Uterus (tissue), 4 donors: ENCODE measurements around the gene SZT2. TPM values are rescaled to one million over a fixed set of nuclear protein-coding genes. Genes with fewer than 3 reads are reported as not detected.
"Not testable (repeated sequence)": the region's sequence is repeated elsewhere in the genome, so short reads cannot be mapped to it uniquely, and the experiment has no call there.

ENCODE experiments used
- DNase-seq, 2 donors: peaks; one replicate each; pipeline ENCODE4 v3.0.0-alpha.2; 2019 to 2020
- H3K27ac ChIP-seq, 2 donors: fragments of 200-600 bp; sonication (generic); 1 replicate in 1 of 2; 2 replicates in 1 of 2; pipeline ENCODE4 v1.5.1; 2016 to 2018
- H3K27me3 ChIP-seq, 2 donors: fragments of 200-600 bp; sonication (generic); one replicate each; pipeline ENCODE4 v1.5.1; 2018 to 2019; ENCODE audit warnings: control low read depth in 1 of 2
- H3K36me3 ChIP-seq, 2 donors: fragments of 200-600 bp; sonication (generic); one replicate each; pipeline ENCODE4 v1.5.1; 2019; ENCODE audit warnings: control low read depth in 1 of 2
- H3K4me1 ChIP-seq, 2 donors: fragments of 200-600 bp; sonication (generic); one replicate each; pipeline ENCODE4 v1.5.1; 2018 to 2019; ENCODE audit warnings: control low read depth in 1 of 2
- H3K4me3 ChIP-seq, 2 donors: fragments of 200-600 bp; sonication (generic); 1 replicate in 1 of 2; 2 replicates in 1 of 2; pipeline ENCODE4 v1.5.1; 2018 to 2019; ENCODE audit warnings: mild to moderate bottlenecking in 1 of 2
- H3K9me3 ChIP-seq, 2 donors: fragments of 200-600 bp; sonication (generic); one replicate each; pipeline ENCODE4 v1.5.1; 2019; ENCODE audit warnings: control low read depth in 1 of 2
- CTCF ChIP-seq, 4 experiments: fragments of 200-600 bp in 2 of 4; fragments of 450-650 bp in 2 of 4; sonication (generic) in 2 of 4; IDR thresholded peaks; one replicate each; pipeline ENCODE4 v1.5.1; 2016 to 2019; ENCODE audit warnings: antibody characterized with exemption in 4 of 4, mild to moderate bottlenecking in 2 of 4, moderate library complexity in 1 of 4
- POLR2A ChIP-seq, 2 donors: fragments of 450-650 bp; IDR thresholded peaks; one replicate each; pipeline ENCODE4 v1.6.1; 2016; ENCODE audit warnings: antibody characterized with exemption in 2 of 2, mild to moderate bottlenecking in 1 of 2, moderate library complexity in 1 of 2
- intact Hi-C: fragments of 100-400 bp; cut with DNase I; formaldehyde crosslinking; loops from one replicate; pipeline ENCODE4 v1.15.1; 2023; ENCODE audit warnings: low total_unique reads
- total RNA-seq, 4 donors: library from RNA; depleted of rRNA in 3 of 4; stranded (reverse); fragments of >200 nt in 3 of 4; gene quantifications; one replicate each; pipeline versions ENCODE4 v1.1.0 to v1.2.4, GENCODE V29; 2014 to 2023
- donor health status: DM: yes; HTN: yes; CAD: no.

The SZT2 gene
- total RNA-seq, 4 donors from 2014 or later: 15.6 to 128 (median 31.0) TPM

- Histone ChIP-seq H3K36me3 (no peaks in the 10 kb centered on the region), H3K27me3 (no peaks in the 10 kb centered on the region), H3K4me3 (peak overlapping the region; percentile 64 to 65), H3K27ac (peak overlapping the region; percentile 81 to 96), H3K9me3 (no peaks in the 10 kb centered on the region), H3K4me1 (peaks cover 7 to 10% of the 10 kb centered on the region in 2 donors)
- TF ChIP-seq POLR2A (IDR thresholded peaks at IDR 0.05) (no peak), CTCF (IDR thresholded peaks at IDR 0.05) (peak in 1 of 4 experiments; percentile 9)
- DNase-seq: peak in 1 of 2 donors; percentile 30
- intact Hi-C loops: no loop called here
These were observed 22.4 kb upstream of the SZT2 start for GRCh38 chr1:43367026-43367903.

- DNase-seq: peak; percentile 87 to 90
- Histone ChIP-seq H3K36me3 (no peaks in the 10 kb centered on the region), H3K4me1 (peaks cover 7 to 10% of the 10 kb centered on the region in 2 donors), H3K27me3 (no peaks in the 10 kb centered on the region), H3K4me3 (peak within 1 kb of the TSS; percentile 64 to 65), H3K9me3 (no peaks in the 10 kb centered on the region), H3K27ac (peak within 1 kb of the TSS; percentile 81 to 96)
- TF ChIP-seq CTCF (IDR thresholded peaks at IDR 0.05) (peak in 2 of 4 experiments; percentile 30 to 37), POLR2A (IDR thresholded peaks at IDR 0.05) (peak; percentile 67 to 77)
- intact Hi-C loops: no loop called here
These were observed 21.6 kb upstream of the SZT2 start, which contains the start of gene ELOVL1 for GRCh38 chr1:43367904-43368645. Gene ELOVL1, minus strand, starts transcription at chr1:43368011. Its CDS starts 2,402 bp downstream, at chr1:43365609.

GRCh38 chr1:43368646-43369020 lies 21.1 kb upstream of the SZT2 start:
- H3K9me3 ChIP-seq: no peaks in the 10 kb centered on the region
- H3K4me3 ChIP-seq: peak overlapping the region; percentile 64 to 65
- TF ChIP-seq CTCF (IDR thresholded peaks at IDR 0.05) (no peak), POLR2A (IDR thresholded peaks at IDR 0.05) (no peak)
- no peaks in the 10 kb centered on the region for H3K27me3 ChIP-seq
- DNase-seq: no peak
- no peaks in the 10 kb centered on the region for H3K36me3 ChIP-seq
- intact Hi-C loops: no loop called here
- H3K4me1 ChIP-seq: peaks cover 7 to 10% of the 10 kb centered on the region in 2 donors
- peak overlapping the region; percentile 81 to 96 for H3K27ac ChIP-seq

- H3K27ac ChIP-seq, H3K36me3 ChIP-seq, H3K27me3 ChIP-seq, DNase-seq, H3K9me3 ChIP-seq, H3K4me3 ChIP-seq, intact Hi-C loops: not testable (repeated sequence)
- peaks cover 7 to 10% of the 10 kb centered on the region in 2 donors for H3K4me1 ChIP-seq
These were observed 19.9 kb upstream of the SZT2 start for GRCh38 chr1:43369779-43370178.

- Histone ChIP-seq H3K4me1 (peaks cover 7 to 10% of the 10 kb centered on the region in 2 donors), H3K36me3 (no peaks in the 10 kb centered on the region), H3K27ac (no peak overlapping the region), H3K27me3 (no peaks in the 10 kb centered on the region), H3K9me3 (no peaks in the 10 kb centered on the region), H3K4me3 (no peak overlapping the region)
- no peak for TF ChIP-seq POLR2A (IDR thresholded peaks at IDR 0.05)
- TF ChIP-seq CTCF (IDR thresholded peaks at IDR 0.05): no peak
- DNase-seq: no peak
- intact Hi-C loops: no loop called here
These were observed 19.1 kb upstream of the SZT2 start for GRCh38 chr1:43370564-43370963.
